GM21528 (cell line): ENCODE measurements around the gene SEZ6.

Source experiments
- ATAC-seq: cut with Tn5 transposase; IDR thresholded peaks from one replicate; pipeline ENCODE4 v1.9.1; 2021; ENCODE audit warnings: mild to moderate bottlenecking, moderate library complexity; ENCODE audit not compliant: unreplicated experiment, low FRiP score

SEZ6 gene, protein sequence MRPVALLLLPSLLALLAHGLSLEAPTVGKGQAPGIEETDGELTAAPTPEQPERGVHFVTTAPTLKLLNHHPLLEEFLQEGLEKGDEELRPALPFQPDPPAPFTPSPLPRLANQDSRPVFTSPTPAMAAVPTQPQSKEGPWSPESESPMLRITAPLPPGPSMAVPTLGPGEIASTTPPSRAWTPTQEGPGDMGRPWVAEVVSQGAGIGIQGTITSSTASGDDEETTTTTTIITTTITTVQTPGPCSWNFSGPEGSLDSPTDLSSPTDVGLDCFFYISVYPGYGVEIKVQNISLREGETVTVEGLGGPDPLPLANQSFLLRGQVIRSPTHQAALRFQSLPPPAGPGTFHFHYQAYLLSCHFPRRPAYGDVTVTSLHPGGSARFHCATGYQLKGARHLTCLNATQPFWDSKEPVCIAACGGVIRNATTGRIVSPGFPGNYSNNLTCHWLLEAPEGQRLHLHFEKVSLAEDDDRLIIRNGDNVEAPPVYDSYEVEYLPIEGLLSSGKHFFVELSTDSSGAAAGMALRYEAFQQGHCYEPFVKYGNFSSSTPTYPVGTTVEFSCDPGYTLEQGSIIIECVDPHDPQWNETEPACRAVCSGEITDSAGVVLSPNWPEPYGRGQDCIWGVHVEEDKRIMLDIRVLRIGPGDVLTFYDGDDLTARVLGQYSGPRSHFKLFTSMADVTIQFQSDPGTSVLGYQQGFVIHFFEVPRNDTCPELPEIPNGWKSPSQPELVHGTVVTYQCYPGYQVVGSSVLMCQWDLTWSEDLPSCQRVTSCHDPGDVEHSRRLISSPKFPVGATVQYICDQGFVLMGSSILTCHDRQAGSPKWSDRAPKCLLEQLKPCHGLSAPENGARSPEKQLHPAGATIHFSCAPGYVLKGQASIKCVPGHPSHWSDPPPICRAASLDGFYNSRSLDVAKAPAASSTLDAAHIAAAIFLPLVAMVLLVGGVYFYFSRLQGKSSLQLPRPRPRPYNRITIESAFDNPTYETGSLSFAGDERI

DNA sequence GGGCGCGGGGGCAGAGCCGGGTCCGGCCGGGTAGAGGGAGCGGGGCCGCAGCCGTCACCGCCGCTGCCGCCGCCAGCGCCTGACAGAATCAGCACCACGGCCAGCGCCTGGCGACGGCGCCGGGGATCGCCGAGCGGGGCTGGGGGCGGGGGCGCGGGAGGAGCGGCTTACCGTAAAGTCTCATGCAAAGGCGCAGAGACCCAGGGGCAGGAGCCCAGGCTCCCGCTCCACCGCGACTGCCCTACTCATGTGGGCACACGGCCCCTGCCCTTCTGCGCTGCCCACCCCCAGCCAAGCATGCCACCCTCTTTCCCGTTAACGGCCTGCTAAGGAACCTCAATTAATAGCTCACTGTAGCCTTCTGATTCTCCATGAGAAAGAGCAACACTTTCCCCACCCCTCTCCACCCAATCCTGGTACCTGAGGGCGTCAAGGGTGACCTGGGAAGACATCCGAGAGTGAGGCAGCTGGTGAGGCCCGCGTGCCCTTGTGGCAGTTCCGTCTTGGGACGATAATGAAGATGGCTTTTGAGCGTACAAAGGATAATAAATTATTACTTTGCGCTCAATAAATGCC lies at the start of gene SEZ6:
SEZ6 (minus strand) TSS at position 98 of the 576 bp plus-strand sequence. CDS start 164 bp downstream, outside the sequence.
- ATAC-seq, result no peak

DNA sequence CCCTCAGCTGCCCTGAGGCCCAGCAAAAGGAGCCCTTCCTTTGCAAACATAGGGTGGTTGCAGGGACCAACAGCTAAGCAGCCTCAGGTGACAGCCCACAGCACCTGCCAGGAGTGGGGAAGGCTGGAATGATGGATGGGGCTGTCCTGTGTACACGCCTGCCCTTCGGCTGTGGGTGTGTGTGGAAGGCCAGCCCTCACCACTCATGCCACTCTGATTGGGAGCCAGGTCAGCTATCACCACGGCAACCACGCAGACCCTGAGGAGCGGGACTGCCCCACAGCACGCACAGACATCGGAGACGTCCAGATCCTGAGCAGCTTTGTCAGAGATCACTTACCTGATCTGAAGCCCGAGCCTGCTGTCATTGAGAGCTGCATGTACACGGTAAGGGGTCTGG lies 49.0 kb upstream of the SEZ6 start:
- no peak for ATAC-seq

DNA sequence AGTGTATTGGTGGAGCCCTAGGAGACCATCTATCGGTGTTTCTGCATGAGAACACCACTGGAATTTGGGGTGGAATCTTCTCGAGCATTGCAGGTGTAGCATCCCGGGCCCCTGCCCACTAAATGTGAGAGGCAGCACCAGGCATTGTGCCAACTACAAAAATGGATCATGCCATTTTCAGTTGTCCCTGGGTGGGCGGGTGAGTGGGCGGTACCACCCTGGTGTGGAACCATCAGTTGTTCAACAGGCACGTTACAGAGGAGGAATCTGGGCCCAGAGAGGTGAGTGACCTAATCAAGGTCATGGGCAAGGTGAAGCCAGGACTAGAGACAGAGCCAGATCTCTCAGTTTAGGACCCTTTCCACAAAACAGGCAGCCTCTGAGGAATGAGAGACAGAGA lies 45.9 kb upstream of the SEZ6 start:
- no peak for ATAC-seq

DNA sequence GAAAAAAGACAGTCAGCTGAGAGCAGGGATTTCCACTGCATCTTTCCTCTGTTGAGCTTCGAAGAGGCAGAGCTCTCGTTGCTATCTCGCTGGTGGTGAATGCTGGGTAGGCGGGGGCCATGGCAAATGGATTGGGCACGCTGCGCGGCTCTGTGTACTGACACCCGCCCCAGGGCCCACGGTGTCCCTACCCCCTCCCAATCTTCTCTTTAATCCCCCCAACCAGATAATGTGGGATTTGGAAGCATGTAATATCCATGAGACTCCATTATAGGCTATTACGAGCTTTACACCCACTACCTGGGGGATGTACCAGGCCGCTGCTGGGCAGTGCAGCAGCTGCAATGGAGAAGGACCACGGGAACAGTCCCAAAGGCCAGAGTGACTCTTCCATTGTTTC lies 45.4 kb upstream of the SEZ6 start:
- ATAC-seq, result no peak

DNA sequence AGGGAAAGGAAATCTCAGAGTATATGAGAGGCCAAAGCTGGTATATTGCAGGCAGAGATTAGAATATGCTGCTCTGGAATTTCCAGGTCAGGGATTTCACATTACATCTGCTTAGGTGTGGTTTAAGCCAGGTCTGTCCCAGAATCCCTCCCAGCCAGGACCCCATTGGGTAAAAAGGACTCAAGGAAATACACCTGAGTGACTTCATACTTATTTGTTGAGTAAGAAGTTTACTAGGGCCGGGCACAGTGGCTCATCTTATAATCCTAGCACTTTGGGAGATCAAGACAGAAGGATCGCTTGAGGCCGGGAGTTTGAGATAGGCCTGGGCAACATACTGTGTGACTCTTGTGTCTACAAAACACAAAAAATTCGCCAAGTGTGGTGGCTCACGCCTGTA lies 44.3 kb upstream of the SEZ6 start:
- ATAC-seq, result no peak

DNA sequence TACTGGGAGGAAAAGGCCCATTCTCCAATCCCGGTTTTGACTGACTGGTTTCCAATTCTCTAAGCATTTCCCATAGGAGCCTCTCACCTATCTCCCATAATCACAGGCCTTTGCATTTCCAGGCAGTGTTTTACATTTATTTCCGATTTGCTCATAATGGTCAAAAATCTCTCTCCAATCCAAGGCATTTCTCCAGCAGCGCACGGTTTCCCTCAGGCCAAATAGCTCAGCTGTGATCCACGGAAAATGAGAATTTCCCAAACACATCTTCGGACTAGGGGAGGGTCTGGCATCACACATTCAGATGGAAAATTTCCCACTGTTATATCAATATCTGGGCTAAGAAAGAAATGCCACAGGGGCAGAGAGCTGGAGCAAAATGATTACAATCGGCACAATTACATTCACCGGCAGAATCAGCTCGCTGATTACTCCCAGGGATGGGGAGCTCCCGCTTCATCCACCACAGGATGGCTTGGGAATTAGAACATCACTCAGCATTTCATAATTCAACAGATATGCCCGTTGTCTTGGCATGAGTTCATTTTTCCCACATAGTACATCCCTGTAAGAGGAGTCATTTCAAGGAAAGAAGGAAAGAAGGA lies 43.8 kb upstream of the SEZ6 start:
- no peak for ATAC-seq

DNA sequence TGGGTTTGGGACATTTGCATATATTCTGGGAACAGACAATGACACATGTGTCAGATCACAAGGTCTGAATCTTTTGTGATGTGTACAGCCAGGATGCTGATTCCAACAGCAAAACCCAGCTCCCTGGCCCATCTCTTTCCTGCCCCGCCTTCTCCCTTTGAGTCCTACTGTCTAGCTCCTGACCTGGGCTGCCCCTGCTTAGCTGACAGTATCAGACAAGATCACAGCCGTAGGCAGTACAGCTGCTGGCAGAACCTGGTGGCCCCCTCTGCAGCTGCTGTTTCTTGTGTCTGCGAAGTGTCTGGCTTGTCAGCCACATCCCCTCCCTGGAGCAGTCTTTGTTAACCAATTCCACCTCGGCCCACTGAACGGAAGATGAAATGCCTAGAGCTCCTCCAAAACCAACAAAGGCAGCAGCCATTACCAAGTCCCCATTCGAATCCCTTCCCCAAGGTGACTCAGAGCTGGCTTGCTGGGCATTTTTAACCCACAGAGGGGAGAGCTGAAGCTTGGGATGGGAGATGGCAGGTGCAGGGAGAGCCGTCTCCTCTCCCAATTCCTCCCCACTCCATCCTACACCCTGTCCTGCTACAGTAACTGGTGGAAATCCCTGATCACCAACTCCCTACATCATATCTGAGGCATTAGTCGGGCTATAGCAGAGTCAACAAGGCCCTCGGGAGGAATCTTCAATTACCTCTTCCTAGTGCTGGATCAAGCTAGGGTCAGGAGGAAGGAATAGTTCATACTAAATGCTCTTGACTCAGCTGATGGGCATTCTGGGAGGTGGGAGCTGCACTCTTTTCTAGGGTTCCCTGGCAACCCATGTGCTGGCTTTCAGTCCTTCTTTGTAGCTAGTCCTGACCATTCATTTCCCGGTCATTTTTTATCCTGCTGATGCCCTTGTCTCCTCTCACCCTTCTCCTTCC lies 42.9 kb upstream of the SEZ6 start:
- ATAC-seq, result no peak

DNA sequence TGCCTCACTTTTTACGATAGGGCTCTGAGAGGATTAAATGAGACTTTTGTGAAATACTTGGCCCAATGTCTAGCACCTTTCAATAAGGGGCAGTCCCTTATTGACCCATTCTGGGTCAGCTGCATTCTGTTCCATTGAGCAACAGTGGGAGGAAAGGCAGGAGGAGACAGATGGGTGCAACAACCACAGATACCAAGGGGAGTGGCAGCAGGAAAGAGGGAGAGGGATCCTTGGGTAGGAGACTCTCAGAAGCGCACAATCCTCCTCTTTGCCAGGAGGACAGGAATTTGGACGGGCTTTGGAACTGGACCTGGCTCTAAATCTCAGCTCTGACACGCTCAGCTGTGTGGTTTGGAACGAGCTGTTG lies 40.6 kb upstream of the SEZ6 start:
- ATAC-seq, result no peak

DNA sequence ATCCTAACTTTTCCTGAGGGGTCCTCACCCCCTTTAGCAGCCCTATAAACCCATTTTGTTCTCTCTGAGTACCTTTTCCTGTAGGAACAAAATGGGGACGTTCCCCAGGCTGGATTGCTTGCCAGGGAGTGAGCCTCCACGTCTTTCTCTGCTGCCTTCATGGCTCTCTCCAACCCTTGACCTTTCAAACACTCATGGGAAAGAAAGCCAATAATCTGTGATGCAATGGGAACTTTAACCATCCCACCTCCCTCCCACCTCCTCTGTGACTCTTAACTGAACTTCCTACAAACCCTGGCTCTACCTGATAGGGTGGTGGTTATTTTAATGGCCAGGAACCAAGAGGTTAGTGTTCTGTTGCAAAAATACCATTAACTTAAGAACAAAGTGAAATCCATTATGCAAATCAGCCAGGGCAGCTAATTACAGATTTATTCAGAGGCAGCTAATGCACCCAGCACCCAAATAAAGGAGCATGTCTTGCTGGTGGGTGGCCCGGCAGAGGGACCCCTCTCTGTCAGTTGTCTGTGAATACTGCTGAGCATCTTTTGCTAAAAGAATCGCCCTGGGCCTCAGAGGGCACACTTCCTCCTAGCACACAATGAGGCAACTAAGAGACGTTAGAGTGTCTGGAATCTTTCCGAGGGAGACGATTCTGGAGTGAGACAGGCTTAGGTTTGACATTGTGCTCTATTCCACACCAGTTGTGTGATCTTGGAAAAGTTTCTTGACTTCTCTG lies 40.1 kb upstream of the SEZ6 start:
- no peak for ATAC-seq

DNA sequence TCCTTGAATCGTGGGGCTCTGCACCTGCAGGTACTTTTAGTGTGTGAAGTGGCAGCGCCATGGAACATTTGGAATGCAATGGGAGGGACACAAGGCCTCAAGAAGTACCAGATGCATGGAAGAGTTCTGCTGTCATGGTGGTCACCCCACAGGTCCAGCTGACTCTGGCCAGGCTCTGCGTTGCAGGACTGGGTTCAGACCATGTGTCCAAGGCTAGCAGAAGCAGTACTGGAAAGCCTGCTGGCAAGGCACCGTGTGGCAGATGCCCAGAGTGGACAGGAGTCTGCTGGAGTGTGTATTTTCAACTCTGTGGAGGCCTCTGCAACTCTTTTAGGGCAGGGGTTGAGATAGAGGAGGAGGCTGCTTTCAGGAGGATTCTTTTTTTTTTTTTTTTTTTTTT lies 39.2 kb upstream of the SEZ6 start:
- ATAC-seq, result no peak

DNA sequence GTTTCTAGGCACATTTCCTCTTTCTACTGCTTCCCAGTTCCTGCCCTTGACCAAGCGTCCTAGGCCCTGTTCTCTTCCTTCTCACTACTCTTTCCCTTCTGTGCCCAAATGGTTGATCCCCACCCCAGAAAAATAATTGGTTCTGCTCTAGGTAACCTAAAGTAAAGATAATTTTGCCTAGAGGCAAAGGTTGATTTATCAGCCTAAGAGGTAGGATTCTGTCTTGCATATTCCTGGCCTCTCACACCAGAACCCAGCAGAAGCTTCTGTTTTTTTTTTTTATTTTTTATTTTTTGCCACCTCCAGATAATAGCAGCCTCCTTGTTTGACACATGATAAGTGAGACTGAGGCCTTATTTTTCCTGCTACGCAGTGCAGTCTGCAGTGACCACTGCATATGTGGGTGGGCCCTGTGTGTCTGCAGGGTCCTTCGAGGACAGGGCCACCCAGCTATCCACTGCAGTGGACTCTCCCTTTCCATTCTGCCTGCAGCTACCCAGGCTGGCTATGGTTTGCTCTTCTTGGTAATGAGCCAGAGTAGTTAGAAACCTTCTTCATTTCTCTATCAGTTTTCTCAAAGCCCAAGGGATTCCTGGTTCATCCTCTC lies 37.8 kb upstream of the SEZ6 start:
- no peak for ATAC-seq

DNA sequence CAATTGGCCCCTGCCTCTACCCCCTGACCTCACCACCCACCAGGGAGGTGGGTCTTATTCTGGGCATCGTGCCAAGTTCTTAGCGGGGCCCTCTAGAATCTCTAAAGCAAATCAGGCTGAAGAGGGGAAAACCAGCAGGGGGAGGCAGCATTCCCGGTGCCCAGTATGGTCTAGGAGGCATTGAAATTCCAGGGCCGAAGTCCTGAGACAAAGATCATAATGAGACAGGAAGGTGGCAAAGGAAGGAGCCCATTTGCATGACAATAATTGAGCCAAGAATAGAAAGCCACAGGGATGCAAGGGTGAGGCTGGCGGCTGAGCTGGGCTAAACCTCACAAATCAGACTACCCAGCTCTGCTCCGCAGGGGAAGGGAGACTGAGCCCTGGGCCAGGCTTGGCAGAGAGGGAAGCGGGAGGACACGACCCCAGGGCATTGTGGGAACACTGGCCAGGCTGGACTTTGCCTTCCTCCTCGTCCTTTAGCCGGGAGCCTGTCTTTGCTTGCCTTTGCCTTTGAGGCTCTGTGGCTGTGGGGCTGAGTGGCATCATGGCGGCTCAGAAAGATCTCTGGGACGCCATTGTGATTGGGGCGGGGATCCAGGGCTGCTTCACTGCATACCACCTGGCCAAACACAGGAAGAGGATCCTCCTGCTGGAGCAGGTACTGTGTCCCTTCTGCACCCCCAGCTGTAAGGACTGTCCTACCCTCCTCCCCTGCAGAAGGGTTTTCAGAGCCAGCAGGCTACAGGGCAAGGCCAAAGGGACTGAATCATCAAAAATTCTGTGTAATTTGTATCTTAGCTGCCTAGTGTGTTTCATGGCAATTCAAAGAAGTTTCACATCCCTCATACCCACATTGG lies 37.1 kb upstream of the SEZ6 start, which contains the start of gene PIPOX:
PIPOX (plus strand) TSS at position 463 of the 860 bp plus-strand sequence; CDS start at position 548, 85 bp downstream.
- no peak for ATAC-seq

DNA sequence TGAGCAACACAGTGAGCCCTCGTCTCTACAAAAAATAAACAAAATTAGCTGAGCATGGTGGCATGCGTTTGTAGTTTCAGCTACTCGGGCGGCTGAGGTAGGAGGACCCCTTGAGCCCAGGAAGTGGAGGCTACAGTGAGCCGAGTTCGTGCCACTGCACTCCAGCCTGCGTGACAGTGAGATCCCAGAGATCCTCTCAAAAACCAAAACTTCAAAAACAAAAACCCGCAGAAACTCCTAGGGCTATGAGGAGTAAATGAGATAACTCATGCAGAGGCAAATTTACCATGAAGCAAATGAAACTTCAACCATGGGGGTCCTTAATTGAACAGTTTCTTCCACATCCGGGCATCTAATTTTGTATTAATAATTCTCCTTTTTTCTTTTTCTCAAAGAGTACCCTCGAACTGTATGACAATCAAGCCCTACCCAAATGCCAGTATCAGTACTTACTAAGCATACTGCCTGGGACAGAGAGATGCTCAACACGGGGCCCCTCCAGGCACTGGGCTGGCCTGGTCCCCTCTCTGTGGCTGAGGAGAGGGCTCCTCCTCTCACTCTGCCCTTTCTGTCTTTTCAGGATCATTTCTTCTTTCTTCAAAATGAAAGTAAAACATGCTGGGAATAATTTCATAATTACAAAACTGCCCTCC lies 36.3 kb upstream of the SEZ6 start:
- no peak for ATAC-seq

DNA sequence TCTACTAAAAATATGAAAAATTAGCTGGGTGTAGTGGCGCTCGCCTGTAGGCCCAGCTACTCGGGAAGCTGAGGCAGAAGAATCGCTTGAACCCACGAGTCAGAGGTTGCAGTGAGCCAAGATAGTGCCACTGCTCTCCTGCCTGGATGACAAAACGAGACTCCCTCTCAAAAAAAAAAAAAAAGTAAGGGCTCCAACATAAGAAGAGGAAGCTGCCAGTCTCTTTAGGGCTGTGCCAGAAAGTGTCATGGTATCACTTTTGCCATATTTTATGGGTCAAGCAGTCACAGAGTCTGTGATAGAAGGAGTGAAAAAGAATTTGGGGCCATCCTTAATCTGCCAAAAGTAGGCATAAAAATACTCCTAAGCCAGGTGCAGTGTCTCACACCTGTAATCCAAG lies 35.7 kb upstream of the SEZ6 start:
- no peak for ATAC-seq

DNA sequence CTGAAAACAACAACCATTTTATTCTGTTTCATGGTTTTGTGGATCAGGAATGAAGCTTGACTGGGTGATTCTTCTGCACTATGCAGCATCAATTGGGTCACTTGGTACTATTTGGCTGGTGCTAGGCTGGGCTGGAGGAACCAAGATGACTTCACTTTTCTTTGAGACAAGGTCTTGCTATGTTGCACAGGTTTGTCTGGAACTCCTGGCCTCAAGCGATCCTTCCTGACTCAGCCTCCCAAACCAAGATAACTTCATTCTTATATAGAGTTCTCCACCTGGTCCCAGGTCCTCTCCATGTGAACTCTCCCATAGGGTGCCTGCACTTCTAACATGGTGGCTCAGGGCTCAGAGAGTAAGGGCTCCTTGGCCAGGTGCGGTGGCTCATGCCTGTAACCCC lies 35.3 kb upstream of the SEZ6 start:
- no peak for ATAC-seq

DNA sequence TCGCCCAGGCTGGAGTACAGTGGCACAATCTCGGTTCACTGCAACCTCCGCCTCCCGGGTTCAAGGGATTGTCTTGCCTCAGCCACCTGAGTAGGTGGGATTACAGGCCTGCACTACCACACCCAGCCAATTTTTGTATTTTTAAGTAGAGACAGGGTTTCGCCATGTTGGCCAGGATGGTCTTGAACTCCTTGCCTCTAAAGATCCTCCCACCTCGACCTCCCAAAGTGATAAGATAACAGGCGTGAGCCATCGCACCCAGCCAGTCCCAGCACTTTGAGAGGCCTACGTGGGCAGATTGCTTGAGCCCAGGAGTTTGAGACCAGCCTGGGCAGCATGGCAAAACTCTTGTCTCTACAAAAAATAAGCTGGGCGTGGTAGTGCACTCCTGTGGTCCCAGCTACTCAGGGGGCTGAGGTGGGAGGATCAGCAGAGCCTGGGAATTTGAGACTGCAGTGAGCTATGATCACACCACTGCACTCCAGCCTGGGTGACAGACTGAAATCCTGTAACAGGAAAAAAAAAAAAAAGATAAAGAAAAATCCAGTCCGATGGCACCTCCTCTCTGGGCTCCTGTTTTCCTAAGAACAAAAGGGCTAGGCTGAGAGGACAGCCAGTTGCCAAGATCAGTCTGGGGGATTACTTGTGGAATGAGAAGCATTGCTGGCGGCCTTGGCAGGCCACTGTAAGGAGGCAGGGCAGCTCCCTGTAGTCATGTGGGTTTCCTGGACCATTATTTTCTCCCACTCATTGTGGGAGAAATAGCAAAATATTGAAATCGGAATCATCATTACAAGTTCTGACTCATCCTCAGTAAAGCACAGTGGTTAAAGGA lies 34.1 kb upstream of the SEZ6 start:
- ATAC-seq, result no peak
